IMR-90 (cell line): ENCODE data around the gene CYP11A1. TPM values are rescaled to one million over a fixed set of nuclear protein-coding genes. Genes with fewer than 3 reads are reported as not detected.

Experiments used
- ATAC-seq: fragments of 200-7000 bp; cut with Tn5 transposase; 2 replicates; pipeline ENCODE4 v1.9.1; 2020; ENCODE audit warnings: low read depth, mild to moderate bottlenecking, moderate library complexity
- BruUV-seq: library from RNA; stranded (reverse); fragments of 400-500 nt; replicated peaks from 2 replicates; lab custom pipeline; 2021; lab: Mats Ljungman, UMichigan
- CTCF ChIA-PET: fragments of 300-600 bp; formaldehyde crosslinking; extraction: SDS; loops from one replicate; lab custom pipeline; 2021; ENCODE audit warnings: antibody characterized with exemption; lab: Yijun Ruan, JAX
- POLR2A ChIA-PET: fragments of 300-600 bp; sonication (Branson Sonifier 250); formaldehyde crosslinking; loops from one replicate; lab custom pipeline; 2022; ENCODE audit warnings: antibody characterized with exemption; ENCODE audit not compliant: unreplicated experiment; lab: Charles Lee
- DNase-seq: peaks from one replicate; pipeline ENCODE4 v3.0.0; 2013
- H2AFZ ChIP-seq: replicated peaks from 2 replicates; pipeline ENCODE3; 2013; ENCODE audit warnings: low read length, mild to moderate bottlenecking; ENCODE audit not compliant: poor library complexity
- H2AK5ac ChIP-seq: 2 replicates; pipeline ENCODE4 v1.6.1; 2013; ENCODE audit warnings: low read depth, low read length, inconsistent platforms
- H2AK9ac ChIP-seq: replicated peaks from 2 replicates; pipeline ENCODE3; 2013; ENCODE audit warnings: mild to moderate bottlenecking, low read depth, low read length, moderate library complexity; ENCODE audit not compliant: poor library complexity
- H2BK120ac ChIP-seq: 2 replicates; pipeline ENCODE4 v1.6.1; 2013; ENCODE audit warnings: low read depth, low read length, inconsistent platforms
- H2BK15ac ChIP-seq: 3 replicates; pipeline ENCODE4 v1.6.1; 2013; ENCODE audit warnings: low read depth, low read length, inconsistent platforms
- H2BK20ac ChIP-seq: 2 replicates; pipeline ENCODE4 v1.6.1; 2013; ENCODE audit warnings: low read depth, mild to moderate bottlenecking, inconsistent platforms, low read length, moderate library complexity
- H2BK5ac ChIP-seq: 2 replicates; pipeline ENCODE4 v1.6.1; 2013; ENCODE audit warnings: mild to moderate bottlenecking, low read depth, low read length, inconsistent platforms; ENCODE audit not compliant: poor library complexity, severe bottlenecking
- H3K14ac ChIP-seq: replicated peaks from 2 replicates; pipeline ENCODE4 v1.6.1; 2013; ENCODE audit warnings: low read depth, low read length, inconsistent platforms
- H3K18ac ChIP-seq: 2 replicates; pipeline ENCODE4 v1.6.1; 2013; ENCODE audit warnings: low read depth, low read length, control low read depth
- H3K23ac ChIP-seq: 2 replicates; pipeline ENCODE4 v1.6.1; 2013; ENCODE audit warnings: low read depth, low read length, inconsistent platforms
- H3K27ac ChIP-seq: 2 replicates; pipeline ENCODE4 v1.5.1; 2013; ENCODE audit warnings: mild to moderate bottlenecking, control low read depth, low read length; ENCODE audit not compliant: insufficient read depth
- H3K27me3 ChIP-seq: 2 replicates; pipeline ENCODE4 v1.6.1; 2013; ENCODE audit warnings: low read length; ENCODE audit not compliant: control insufficient read depth, insufficient read depth
- H3K36me3 ChIP-seq: 2 replicates; pipeline ENCODE4 v1.6.1; 2013; ENCODE audit warnings: low read length, mixed read lengths; ENCODE audit not compliant: control insufficient read depth, insufficient read depth
- H3K4ac ChIP-seq: 2 replicates; pipeline ENCODE4 v1.6.1; 2013; ENCODE audit warnings: low read depth, low read length, inconsistent platforms
- H3K4me1 ChIP-seq: 2 replicates; pipeline ENCODE4 v1.6.1; 2013; ENCODE audit warnings: low read length, mixed read lengths; ENCODE audit not compliant: control insufficient read depth, insufficient read depth
- H3K4me2 ChIP-seq: 2 replicates; pipeline ENCODE4 v1.6.1; 2013; ENCODE audit warnings: low read depth, mild to moderate bottlenecking, control low read depth, low read length, moderate library complexity
- H3K4me3 ChIP-seq: 2 replicates; pipeline ENCODE4 v1.5.1; 2013; ENCODE audit warnings: low read depth, mild to moderate bottlenecking, control low read depth, low read length, moderate library complexity; ENCODE audit not compliant: insufficient read depth
- H3K56ac ChIP-seq: 2 replicates; pipeline ENCODE4 v1.6.1; 2013; ENCODE audit warnings: low read length, inconsistent platforms; ENCODE audit not compliant: insufficient read depth; ENCODE audit errors: extremely low read depth
- H3K79me1 ChIP-seq, 2 experiments: 2 replicates each; pipeline ENCODE4 v1.6.1; 2013; ENCODE audit warnings: low read length in 2 of 2, inconsistent platforms in 1 of 2, low read depth in 1 of 2
- H3K9ac ChIP-seq: 2 replicates; pipeline ENCODE4 v1.6.1; 2013; ENCODE audit warnings: low read depth, low read length, control low read depth
- H3K9me1 ChIP-seq: 2 replicates; pipeline ENCODE4 v1.6.1; 2013; ENCODE audit warnings: low read length, inconsistent platforms; ENCODE audit not compliant: insufficient read depth
- H3K9me3 ChIP-seq: 2 replicates; pipeline ENCODE4 v1.6.1; 2013; ENCODE audit warnings: low read length; ENCODE audit not compliant: control insufficient read depth, insufficient read depth
- H4K20me1 ChIP-seq: 2 replicates; pipeline ENCODE4 v1.6.1; 2013; ENCODE audit warnings: low read length, inconsistent platforms; ENCODE audit not compliant: insufficient read depth
- H4K5ac ChIP-seq: 2 replicates; pipeline ENCODE4 v1.6.1; 2013; ENCODE audit warnings: mild to moderate bottlenecking, low read depth, low read length, control low read depth
- H4K8ac ChIP-seq, 2 experiments: 2 replicates each; pipeline ENCODE4 v1.6.1; 2013; ENCODE audit warnings: low read depth in 2 of 2, low read length in 2 of 2, control low read depth in 1 of 2, inconsistent platforms in 1 of 2
- H4K91ac ChIP-seq: 2 replicates; pipeline ENCODE4 v1.6.1; 2013; ENCODE audit warnings: low read depth, low read length, inconsistent platforms; ENCODE audit not compliant: insufficient read depth
- FOS ChIP-seq: fragments of 150-350 bp; IDR thresholded peaks from 2 replicates; pipeline ENCODE4 v1.6.1; 2016; ENCODE audit warnings: low read depth, low read length
- USF2 ChIP-seq: fragments of 150-350 bp; IDR thresholded peaks from 2 replicates; pipeline ENCODE4 v1.6.1; 2017; ENCODE audit warnings: mild to moderate bottlenecking, antibody characterized with exemption, low read length, low read depth
- WGBS, 2 experiments: methylation state at CpG; one replicate each; pipeline versions ENCODE4 v1.1.5 to v1.1.7; 2013; ENCODE audit warnings: missing lambda C conversion rate in 2 of 2; ENCODE audit not compliant: insufficient read length in 1 of 2; ENCODE audit errors: extremely low coverage in 2 of 2; 5-methylcytosine and 5-hydroxymethylcytosine counted together
- dilution Hi-C: fragments of 300-500 bp; cut with HindIII; formaldehyde crosslinking; loops from one replicate; pipeline ENCODE4 v1.14.3; 2018; ENCODE audit warnings: low sequenced_read_pairs; ENCODE audit not compliant: unreplicated experiment
- in situ Hi-C: fragments of 300-500 bp; cut with MboI; formaldehyde crosslinking; loops from 3 replicates; pipeline ENCODE4 v1.14.3; 2019; ENCODE audit warnings: low sequenced_read_pairs, inconsistent platforms, mixed read lengths
- intact Hi-C: fragments of 100-400 bp; cut with micrococcal nuclease; formaldehyde crosslinking; loops from 2 replicates; pipeline ENCODE4 v1.10.0; 2022
- polyA plus RNA-seq, 3 experiments: library from polyadenylated mRNA; depleted of rRNA; stranded (reverse); fragments of >200 nt; gene quantifications; 2 replicates each; pipeline ENCODE4 v1.2.3, GENCODE V29; 2012; ENCODE audit warnings: low replicate concordance in 1 of 3
- total RNA-seq: library from RNA; depleted of rRNA; stranded (reverse); fragments of >200 nt; gene quantifications from 2 replicates; pipeline ENCODE4 v1.2.3, GENCODE V29; 2012

CYP11A1 gene
- total and polyA plus RNA-seq, 2 of the 4 experiments (the other 2 are of a cell fraction) = 0.18 to 0.50 TPM

- no peak for TF ChIP-seq USF2
These were observed 16.9 kb downstream of the CYP11A1 start (continued) for GRCh38 chr15:74350295-74351275.

- Histone ChIP-seq H2AFZ (no peak overlapping the region), H4K8ac (no peak overlapping the region), H4K91ac (no peak overlapping the region), H3K36me3 (no peaks in the 10 kb centered on the region), H3K23ac (no peak overlapping the region), H3K9me1 (no peaks in the 10 kb centered on the region), H3K9me3 (0 out of 2 replicates have a peak, but pooled peaks cover 2% of the 10 kb centered on the region), H3K14ac (no peak overlapping the region), H4K20me1 (no peaks in the 10 kb centered on the region), H3K56ac (no peak overlapping the region), H3K4me3 (no peak overlapping the region), H2BK20ac (no peak overlapping the region), H3K4me2 (no peak overlapping the region), H2BK15ac (no peak overlapping the region), H2BK5ac (no peak overlapping the region), H2BK120ac (no peak overlapping the region), H3K4me1 (no peaks in the 10 kb centered on the region; the same call in 1 of the 2 replicates), H3K18ac (no peak overlapping the region), H2AK5ac (no peak overlapping the region), H2AK9ac (no peak overlapping the region), H4K5ac (no peak overlapping the region), H3K27me3 (peaks cover 25% of the 10 kb centered on the region), H3K79me1 (no peaks in the 10 kb centered on the region), H3K9ac (no peak overlapping the region), H3K4ac (no peak overlapping the region), H3K27ac (no peak overlapping the region)
- no peak for ATAC-seq
- BruUV-seq = no TSS peak
- no peak for TF ChIP-seq FOS
- DNase-seq = no peak
- intact Hi-C loops (no loop called here), dilution Hi-C loops (no loop called here), in situ Hi-C loops (no loop called here)
- ChIA-PET POLR2A (no interaction called here), CTCF (no interaction called here)
- no CpG with 5 or more reads among the region's 3 CpGs for WGBS, 2 experiments
These were observed 18.1 kb downstream of the CYP11A1 start for GRCh38 chr15:74349241-74349778.
